CD4-positive, alpha-beta memory T cell (primary cell): ENCODE results near the gene EXOC4. TPM values are rescaled to one million over a fixed set of nuclear protein-coding genes. Genes with fewer than 3 reads are reported as not detected.
"Not testable (repeated sequence)": the region's sequence is repeated elsewhere in the genome, so short reads cannot be mapped to it uniquely, and the experiment has no call there.

Source experiments
- CTCF ChIA-PET: fragments of 350-600 bp; sonication (Branson Sonifier 250); formaldehyde crosslinking; loops from one replicate; lab custom pipeline; 2021; ENCODE audit warnings: inconsistent platforms; ENCODE audit not compliant: partially characterized antibody; lab: Charles Lee
- POLR2A ChIA-PET: fragments of 350-600 bp; sonication (Branson Sonifier 250); formaldehyde crosslinking; loops from one replicate; lab custom pipeline; 2021; ENCODE audit not compliant: partially characterized antibody; lab: Charles Lee
- DNase-seq, 5 donors: peaks; one replicate each; pipeline versions ENCODE4 v3.0.0 to v3.0.0-alpha.2; 2020 to 2022; ENCODE audit warnings: mixed read lengths in 1 of 5
- H3K27ac ChIP-seq: one replicate; pipeline ENCODE4 v1.7.0; 2013; ENCODE audit warnings: low read depth, low read length
- H3K27me3 ChIP-seq: 2 replicates; pipeline ENCODE4 v1.7.0; 2013; ENCODE audit warnings: mild to moderate bottlenecking, low read length, moderate library complexity; ENCODE audit not compliant: insufficient read depth
- H3K36me3 ChIP-seq: 2 replicates; pipeline ENCODE4 v1.7.0; 2013; ENCODE audit warnings: mild to moderate bottlenecking, low read length, moderate library complexity; ENCODE audit not compliant: insufficient read depth
- H3K4me1 ChIP-seq: 2 replicates; pipeline ENCODE4 v1.7.0; 2013; ENCODE audit warnings: mild to moderate bottlenecking, low read length, moderate library complexity; ENCODE audit not compliant: insufficient read depth
- H3K4me3 ChIP-seq, 2 donors: one replicate each; pipeline ENCODE4 v1.7.0; 2013; ENCODE audit warnings: low read length in 2 of 2, mild to moderate bottlenecking in 1 of 2
- H3K9me3 ChIP-seq, 2 donors: one replicate each; pipeline ENCODE4 v1.7.0; 2013; ENCODE audit warnings: low read length in 2 of 2, control low read depth in 1 of 2; ENCODE audit not compliant: control insufficient read depth in 1 of 2
- H3K27ac Mint-ChIP-seq, 7 donors: one replicate each; pipeline ENCODE4 v1.8.0; 2020 to 2021; ENCODE audit warnings: mixed read lengths in 7 of 7, mild to moderate bottlenecking in 6 of 7, inconsistent platforms in 3 of 7, moderate library complexity in 3 of 7
- H3K27me3 Mint-ChIP-seq, 2 donors: one replicate each; pipeline ENCODE4 v1.8.0; 2020 to 2021; ENCODE audit warnings: mixed read lengths in 2 of 2
- H3K36me3 Mint-ChIP-seq, 2 donors: one replicate each; pipeline ENCODE4 v1.8.0; 2020 to 2021; ENCODE audit warnings: mixed read lengths in 2 of 2, inconsistent platforms in 1 of 2, mild to moderate bottlenecking in 1 of 2
- H3K4me1 Mint-ChIP-seq, 4 donors: one replicate each; pipeline ENCODE4 v1.8.0; 2020 to 2021; ENCODE audit warnings: mixed read lengths in 4 of 4, mild to moderate bottlenecking in 1 of 4
- H3K4me3 Mint-ChIP-seq, 8 donors: one replicate each; pipeline ENCODE4 v1.8.0; 2020 to 2021; ENCODE audit warnings: mixed read lengths in 8 of 8, mild to moderate bottlenecking in 7 of 8, moderate library complexity in 6 of 8, inconsistent platforms in 3 of 8
- H3K9me3 Mint-ChIP-seq, 8 donors: one replicate each; pipeline ENCODE4 v1.8.0; 2020 to 2021; ENCODE audit warnings: mixed read lengths in 8 of 8, mild to moderate bottlenecking in 5 of 8, inconsistent platforms in 3 of 8, moderate library complexity in 1 of 8
- intact Hi-C: fragments of 100-400 bp; cut with micrococcal nuclease; formaldehyde crosslinking; loops from one replicate; pipeline ENCODE4 v1.15.1; 2023
- polyA plus RNA-seq, 2 donors: library from polyadenylated mRNA; unstranded; fragments of 300-500 nt; fragmentation: Illumina TruSeq; gene quantifications; one replicate each; pipeline ENCODE4 v1.2.3, GENCODE V29; 2021
- total RNA-seq, 2 experiments: library from RNA; stranded (reverse); gene quantifications; one replicate each; pipeline ENCODE4 v1.2.3, GENCODE V29; 2021

The EXOC4 gene
- total and polyA plus RNA-seq, 4 experiments from 2014 or later = 33.8 to 81.2 (median 58.1) TPM

DNA sequence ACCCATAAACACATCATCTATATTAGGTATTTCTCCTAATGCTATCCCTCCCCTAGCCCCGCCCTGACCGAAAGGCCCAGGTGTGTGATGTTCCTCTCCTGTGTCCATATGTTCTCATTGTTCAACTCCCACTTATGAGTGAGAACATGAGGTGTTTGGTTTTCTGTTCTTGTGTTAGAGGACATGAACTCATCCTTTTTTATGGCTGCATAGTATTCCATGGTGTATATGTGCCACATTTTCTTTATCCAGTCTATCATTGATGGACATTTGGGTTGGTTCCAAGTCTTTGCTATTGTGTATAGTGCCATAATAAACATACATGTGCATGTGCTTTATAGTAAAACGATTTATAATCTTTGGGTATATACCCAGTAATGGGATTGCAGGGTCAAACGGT, 68.5 kb downstream of the EXOC4 start:
- H3K9me3 Mint-ChIP-seq = peaks cover 0 to 41% (median 32%) of the 10 kb centered on the region in 8 donors
- H3K27ac ChIP-seq, CTCF ChIA-PET, POLR2A ChIA-PET, H3K4me3 ChIP-seq, H3K27me3 ChIP-seq, DNase-seq, H3K27me3 Mint-ChIP-seq, H3K4me3 Mint-ChIP-seq, H3K36me3 ChIP-seq, intact Hi-C loops, H3K4me1 ChIP-seq, H3K9me3 ChIP-seq, H3K27ac Mint-ChIP-seq: not testable (repeated sequence)
- H3K36me3 Mint-ChIP-seq = peaks cover 71 to 89% of the 10 kb centered on the region in 2 donors
- H3K4me1 Mint-ChIP-seq = peaks cover 0 to 14% (median 6%) of the 10 kb centered on the region in 4 donors

DNA sequence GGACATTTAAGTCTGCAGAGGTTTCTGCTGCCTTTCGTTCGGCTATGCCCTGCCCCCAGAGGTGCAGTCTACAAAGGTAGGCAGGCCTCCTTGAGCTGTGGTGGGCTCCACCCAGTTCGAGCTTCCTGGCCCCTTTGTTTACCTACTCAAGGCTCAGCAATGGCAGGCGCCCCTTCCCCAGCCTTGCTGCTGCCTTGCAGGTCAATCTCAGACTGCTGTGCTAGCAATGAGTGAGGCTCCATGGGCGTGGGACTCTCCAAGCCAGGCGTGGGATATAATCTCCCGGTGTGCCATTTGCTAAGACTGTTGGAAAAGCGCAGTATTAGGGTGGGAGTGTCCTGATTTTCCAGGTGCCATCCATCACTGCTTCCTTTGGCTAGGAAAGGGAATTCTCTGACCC, 73.9 kb downstream of the EXOC4 start:
- H3K27me3 Mint-ChIP-seq, POLR2A ChIA-PET, H3K27ac Mint-ChIP-seq, H3K9me3 ChIP-seq, H3K27me3 ChIP-seq, intact Hi-C loops, H3K36me3 ChIP-seq, H3K4me3 Mint-ChIP-seq, H3K4me3 ChIP-seq, H3K4me1 ChIP-seq, DNase-seq, H3K27ac ChIP-seq: not testable (repeated sequence)
- Mint-ChIP-seq H3K9me3 (peaks cover 0 to 41% (median 31%) of the 10 kb centered on the region in 8 donors), H3K4me1 (peaks cover 16 to 30% (median 20%) of the 10 kb centered on the region in 4 donors), H3K36me3 (peaks cover 76 to 87% of the 10 kb centered on the region in 2 donors)
- CTCF ChIA-PET = interaction anchor here (1.6 kb wide), 1 partner anchor 18 kb away, joined by 3 read pairs; no protein-coding TSS in a partner anchor

DNA sequence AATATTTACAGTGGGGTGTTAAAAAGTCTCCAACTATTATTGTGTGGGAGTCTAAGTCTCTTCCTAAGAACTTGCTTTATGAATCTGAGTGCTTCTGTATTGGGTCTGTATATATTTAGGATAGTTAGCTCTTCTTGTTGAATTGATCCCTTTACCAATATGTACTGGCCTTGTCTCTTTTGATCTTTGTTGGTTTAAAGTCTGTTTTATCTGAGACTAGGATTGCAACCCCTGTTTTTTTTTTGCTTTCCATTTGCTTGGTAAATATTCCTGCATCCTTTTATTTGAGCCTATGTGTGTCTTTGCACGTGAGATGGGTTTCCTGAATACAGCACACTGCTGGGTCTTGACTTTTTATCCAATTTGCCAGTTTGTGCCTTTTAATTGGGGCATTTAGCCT, 75.1 kb downstream of the EXOC4 start:
- H3K4me1 ChIP-seq, H3K9me3 ChIP-seq, H3K4me3 ChIP-seq, H3K27me3 Mint-ChIP-seq, H3K36me3 ChIP-seq, intact Hi-C loops, H3K27me3 ChIP-seq, DNase-seq, POLR2A ChIA-PET, H3K27ac ChIP-seq, H3K4me3 Mint-ChIP-seq: not testable (repeated sequence)
- Mint-ChIP-seq H3K4me1 (peaks cover 16 to 29% (median 20%) of the 10 kb centered on the region in 4 donors), H3K9me3 (peaks cover 0 to 33% (median 25%) of the 10 kb centered on the region in 8 donors), H3K27ac (peak overlapping the region in 1 of 7 donors; percentile 19), H3K36me3 (peaks cover 70 to 74% of the 10 kb centered on the region in 2 donors)
- CTCF ChIA-PET = interaction anchor here (1.6 kb wide), 1 partner anchor 16 kb away, joined by 3 read pairs; no protein-coding TSS in a partner anchor

DNA sequence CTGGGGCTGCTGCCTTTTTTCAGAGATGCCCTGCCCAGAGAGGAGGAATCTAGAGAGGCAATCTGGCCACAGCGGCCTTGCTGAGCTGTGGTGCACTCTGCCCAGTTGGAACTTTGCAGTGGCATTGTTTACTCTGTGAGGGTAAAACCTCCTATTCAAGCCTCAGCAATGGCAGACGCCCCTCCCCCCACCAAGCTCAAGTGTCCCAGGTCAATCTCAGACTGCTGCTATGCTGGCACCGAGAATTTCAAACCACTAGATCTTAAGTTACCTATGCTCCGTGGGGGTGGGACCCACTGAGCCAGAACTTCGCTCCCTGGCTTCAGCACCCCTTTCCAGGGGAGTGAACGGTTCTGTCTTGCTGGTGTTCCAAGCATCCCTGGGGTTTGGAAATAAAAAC, 77.2 kb downstream of the EXOC4 start:
- intact Hi-C loops = no loop called here
- H3K36me3 Mint-ChIP-seq = peaks cover 66 to 74% of the 10 kb centered on the region in 2 donors
- no peak overlapping the region for H3K4me3 Mint-ChIP-seq
- no peaks in the 10 kb centered on the region for H3K4me1 ChIP-seq
- H3K36me3 ChIP-seq = no peaks in the 10 kb centered on the region
- H3K27me3 Mint-ChIP-seq = no peaks in the 10 kb centered on the region
- H3K27me3 ChIP-seq = no peaks in the 10 kb centered on the region
- H3K4me1 Mint-ChIP-seq = peaks cover 15 to 25% (median 16%) of the 10 kb centered on the region in 4 donors
- no peak overlapping the region for H3K27ac ChIP-seq
- peaks cover 0 to 24% (median 13%) of the 10 kb centered on the region in 8 donors for H3K9me3 Mint-ChIP-seq
- POLR2A ChIA-PET = no interaction called here
- H3K4me3 ChIP-seq = no peak overlapping the region
- no peak for DNase-seq
- H3K27ac Mint-ChIP-seq = no peak overlapping the region
- no peaks in the 10 kb centered on the region for H3K9me3 ChIP-seq
- CTCF ChIA-PET = no interaction called here

GRCh38 chr7:133331861-133332260, 79.0 kb downstream of the EXOC4 start:
- H3K9me3 Mint-ChIP-seq = peaks cover 0 to 19% (median 13%) of the 10 kb centered on the region in 8 donors
- H3K27me3 Mint-ChIP-seq = no peaks in the 10 kb centered on the region
- CTCF ChIA-PET = interaction anchor here (0.7 kb wide), 1 partner anchor 352 kb away, joined by 3 read pairs; no protein-coding TSS in a partner anchor
- Histone ChIP-seq H3K4me1 (no peaks in the 10 kb centered on the region), H3K36me3 (no peaks in the 10 kb centered on the region), H3K27ac (no peak overlapping the region), H3K9me3 (no peaks in the 10 kb centered on the region), H3K4me3 (no peak overlapping the region), H3K27me3 (no peaks in the 10 kb centered on the region)
- H3K4me3 Mint-ChIP-seq = no peak overlapping the region
- H3K4me1 Mint-ChIP-seq = peaks cover 15 to 25% (median 16%) of the 10 kb centered on the region in 4 donors
- intact Hi-C loops = no loop called here
- POLR2A ChIA-PET = no interaction called here
- no peak overlapping the region for H3K27ac Mint-ChIP-seq
- H3K36me3 Mint-ChIP-seq = peaks cover 68 to 69% of the 10 kb centered on the region in 2 donors
- no peak for DNase-seq

GRCh38 chr7:133339772-133340171, 86.9 kb downstream of the EXOC4 start:
- H3K4me1 ChIP-seq = no peaks in the 10 kb centered on the region
- H3K36me3 ChIP-seq = no peaks in the 10 kb centered on the region
- no peak overlapping the region for H3K27ac ChIP-seq
- Mint-ChIP-seq H3K27me3 (no peaks in the 10 kb centered on the region), H3K4me3 (peak overlapping the region in 1 of 8 donors; percentile 3), H3K9me3 (peaks cover 7 to 63% (median 53%) of the 10 kb centered on the region in 8 donors), H3K4me1 (peaks cover 6 to 18% (median 11%) of the 10 kb centered on the region in 4 donors), H3K27ac (no peak overlapping the region), H3K36me3 (peaks cover 73 to 85% of the 10 kb centered on the region in 2 donors)
- no peak for DNase-seq
- intact Hi-C loops = no loop called here
- no peaks in the 10 kb centered on the region for H3K9me3 ChIP-seq
- no peaks in the 10 kb centered on the region for H3K27me3 ChIP-seq
- no peak overlapping the region for H3K4me3 ChIP-seq
- ChIA-PET CTCF (no interaction called here), POLR2A (no interaction called here)

- no peak overlapping the region for H3K4me3 ChIP-seq
- no peaks in the 10 kb centered on the region for H3K9me3 ChIP-seq
- ChIA-PET POLR2A (no interaction called here), CTCF (interaction anchor here (0.6 to 1.3 kb wide), 4 partner anchors 13 to 1025 kb away, joined by 3 read pairs; no protein-coding TSS in a partner anchor)
- H3K27ac ChIP-seq = no peak overlapping the region
- H3K4me1 ChIP-seq = no peaks in the 10 kb centered on the region
- Mint-ChIP-seq H3K27me3 (no peaks in the 10 kb centered on the region), H3K27ac (no peak overlapping the region), H3K4me1 (peaks cover 6 to 25% (median 10%) of the 10 kb centered on the region in 4 donors), H3K9me3 (peaks cover 4 to 49% (median 40%) of the 10 kb centered on the region in 8 donors), H3K4me3 (no peak overlapping the region), H3K36me3 (peaks cover 63 to 83% of the 10 kb centered on the region in 2 donors)
- no peaks in the 10 kb centered on the region for H3K27me3 ChIP-seq
- intact Hi-C loops = no loop called here
- no peaks in the 10 kb centered on the region for H3K36me3 ChIP-seq
- DNase-seq = no peak
Measured at GRCh38 chr7:133344275-133344674, 91.4 kb downstream of the EXOC4 start.
